HG03159 (cell line): ENCODE data around the gene ASF1A.

Source experiments
- ATAC-seq: cut with Tn5 transposase; IDR thresholded peaks from one replicate; pipeline ENCODE4 v1.9.1; 2021; ENCODE audit warnings: mild to moderate bottlenecking, moderate library complexity; ENCODE audit not compliant: unreplicated experiment

ASF1A gene

DNA sequence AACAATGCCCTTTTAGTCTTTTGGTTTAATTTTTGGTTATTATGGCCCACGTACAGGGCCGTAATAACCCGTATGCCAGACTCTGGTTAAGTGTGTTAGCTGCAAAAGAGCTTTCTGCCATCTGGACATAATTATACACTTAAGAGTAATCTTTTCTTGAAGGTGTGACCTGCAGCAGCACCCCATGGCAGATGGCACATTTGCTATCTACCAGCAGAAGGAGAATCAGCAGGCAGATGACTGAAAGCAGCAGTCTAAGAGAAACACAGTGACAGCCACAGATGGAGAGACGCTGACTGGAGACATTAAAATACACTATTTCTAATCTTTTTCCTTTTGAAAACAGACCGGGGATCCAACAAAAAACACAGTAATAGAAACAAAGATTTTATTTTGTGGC is 18.7 kb downstream of the ASF1A start:
- ATAC-seq = no peak

GRCh38 chr6:118913161-118913560 is 19.2 kb downstream of the ASF1A start:
- ATAC-seq = no peak

DNA sequence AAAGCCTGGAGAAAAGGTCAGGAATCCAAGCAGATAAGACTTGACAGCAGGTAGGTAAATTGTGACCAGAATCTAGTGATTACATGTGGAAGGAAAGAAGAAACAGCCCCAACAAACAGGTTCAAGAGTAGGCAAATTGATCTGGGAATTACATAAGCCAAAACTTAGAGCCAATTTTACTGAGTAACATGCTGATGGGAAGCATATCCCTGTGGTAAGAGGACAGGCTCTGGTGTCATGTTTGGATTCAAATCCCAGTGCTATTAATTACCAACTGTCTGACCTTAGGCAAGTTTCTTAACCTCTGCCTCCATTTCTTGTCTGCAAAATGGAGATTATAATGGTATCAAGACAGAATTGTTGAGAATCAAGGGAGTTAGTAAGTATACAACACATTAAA is 20.6 kb downstream of the ASF1A start:
- no peak for ATAC-seq

- ATAC-seq = no peak
Observed at GRCh38 chr6:118917546-118918328, 23.8 kb downstream of the ASF1A start.

DNA sequence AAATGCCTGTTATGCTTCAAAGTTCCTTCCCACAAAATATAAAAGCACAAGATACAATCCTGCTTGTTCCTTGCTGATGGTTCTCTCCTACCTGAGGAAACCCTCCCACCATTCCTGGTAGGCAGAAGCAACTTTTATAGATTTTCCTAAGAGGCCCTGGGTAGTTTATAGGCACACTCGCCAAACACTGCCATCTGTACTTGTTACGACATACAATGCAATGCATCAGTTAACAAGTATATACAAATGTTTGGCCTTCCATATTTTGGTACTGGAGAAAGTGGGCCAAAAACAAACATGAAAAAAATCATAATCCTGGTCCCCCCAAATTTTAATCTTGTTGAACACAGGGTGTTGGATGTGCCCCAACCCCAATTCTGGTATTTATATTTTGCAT is 24.4 kb downstream of the ASF1A start:
- ATAC-seq = no peak

- no peak for ATAC-seq
Observed at GRCh38 chr6:118921084-118921483, 27.1 kb downstream of the ASF1A start.

GRCh38 chr6:118923035-118923434 is 29.1 kb downstream of the ASF1A start:
- ATAC-seq = no peak

- no peak for ATAC-seq
Observed at GRCh38 chr6:118930680-118931079, 36.7 kb downstream of the ASF1A start.

DNA sequence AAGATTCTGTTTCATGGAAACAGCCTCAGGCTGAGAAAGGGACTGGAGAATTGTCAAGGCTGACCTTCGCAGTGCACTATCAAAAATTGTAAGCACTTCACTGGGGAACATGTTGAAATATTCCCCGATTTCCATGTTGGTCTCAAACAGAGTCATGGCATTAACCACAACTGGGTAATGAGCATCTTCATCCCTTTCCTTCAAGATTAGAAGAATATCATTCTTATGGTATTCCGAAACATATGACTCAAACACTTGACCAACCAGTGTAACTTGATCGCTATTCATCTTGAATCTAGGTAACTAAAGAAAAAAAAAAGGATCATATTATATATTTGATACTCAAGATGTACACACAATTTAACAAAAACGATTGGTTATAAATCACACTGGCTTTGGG is 37.5 kb downstream of the ASF1A start:
- ATAC-seq = no peak

GRCh38 chr6:118932421-118932820 is 38.5 kb downstream of the ASF1A start:
- ATAC-seq = no peak

- peak; percentile 1 for ATAC-seq
Observed at GRCh38 chr6:118933855-118934460, 40.0 kb downstream of the ASF1A start.

DNA sequence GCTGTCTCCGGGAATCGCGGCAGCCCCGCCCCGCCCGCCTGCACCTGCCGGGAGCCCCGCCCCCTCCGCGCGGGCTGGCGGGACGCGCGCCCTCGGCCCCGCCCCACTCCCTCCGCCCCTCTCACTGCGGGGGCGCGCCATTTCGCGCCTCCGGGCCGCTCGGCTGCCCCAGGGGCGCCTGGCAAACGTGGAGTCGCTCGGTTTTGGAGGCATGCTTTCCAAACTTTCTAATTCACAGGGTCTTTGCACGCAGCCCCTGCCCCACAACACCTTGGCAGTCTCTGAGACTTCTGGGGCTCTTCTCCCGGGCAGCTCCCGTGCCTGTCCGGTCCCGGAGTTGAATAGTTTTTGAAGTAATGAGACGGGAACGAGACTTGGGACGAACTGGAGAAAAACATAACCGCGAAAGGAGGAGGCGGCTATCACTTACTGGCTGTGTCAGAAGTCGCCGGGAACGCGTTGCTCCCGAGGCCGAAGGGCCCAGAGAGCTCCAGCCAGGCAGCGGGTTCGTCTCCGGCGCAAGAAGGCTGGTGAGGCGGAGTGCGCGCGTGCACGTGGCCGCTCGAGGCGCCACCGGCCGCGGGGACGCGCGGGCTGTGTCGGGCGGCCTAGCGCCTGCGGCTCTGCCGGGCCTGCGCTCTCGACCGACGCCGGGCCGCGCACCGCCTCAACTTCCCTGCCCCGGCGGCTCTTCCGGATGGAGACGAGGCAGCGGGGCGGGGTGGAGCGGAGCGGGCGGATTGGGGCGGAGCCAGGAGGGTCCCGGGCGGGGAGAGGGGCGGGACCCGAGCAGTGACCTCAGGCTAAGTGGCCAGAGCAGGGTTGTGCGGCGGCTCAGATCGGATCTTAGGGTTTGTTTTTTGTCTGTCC is 40.7 kb downstream of the ASF1A start, which contains the start of gene MCM9:
MCM9 (minus strand) TSS at position 699 of the 870 bp plus-strand sequence. CDS start 3,436 bp downstream, outside the sequence.
- peak; percentile 94 for ATAC-seq

DNA sequence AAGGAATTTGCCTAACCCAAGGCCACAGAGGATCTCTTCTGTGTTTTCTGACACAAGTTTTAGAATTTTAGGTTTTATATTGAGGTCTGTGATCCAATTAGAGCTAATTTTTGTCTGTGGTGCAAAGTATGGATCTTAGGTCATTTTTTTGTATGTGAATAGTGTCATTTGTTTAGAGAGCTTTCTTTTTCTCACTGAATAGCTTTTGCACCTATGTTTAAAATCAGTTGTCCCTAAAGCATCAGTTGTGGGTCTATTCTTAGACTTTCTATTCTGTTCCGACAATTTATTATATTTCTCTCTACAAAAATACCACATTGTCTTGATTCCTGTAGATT is 41.3 kb downstream of the ASF1A start:
- ATAC-seq = peak; percentile 11

GRCh38 chr6:118935978-118936703 is 42.2 kb downstream of the ASF1A start:
- no peak for ATAC-seq

- no peak for ATAC-seq
Observed at GRCh38 chr6:118939683-118940082, 45.7 kb downstream of the ASF1A start.

GRCh38 chr6:118940770-118941169 is 46.8 kb downstream of the ASF1A start:
- ATAC-seq = no peak

DNA sequence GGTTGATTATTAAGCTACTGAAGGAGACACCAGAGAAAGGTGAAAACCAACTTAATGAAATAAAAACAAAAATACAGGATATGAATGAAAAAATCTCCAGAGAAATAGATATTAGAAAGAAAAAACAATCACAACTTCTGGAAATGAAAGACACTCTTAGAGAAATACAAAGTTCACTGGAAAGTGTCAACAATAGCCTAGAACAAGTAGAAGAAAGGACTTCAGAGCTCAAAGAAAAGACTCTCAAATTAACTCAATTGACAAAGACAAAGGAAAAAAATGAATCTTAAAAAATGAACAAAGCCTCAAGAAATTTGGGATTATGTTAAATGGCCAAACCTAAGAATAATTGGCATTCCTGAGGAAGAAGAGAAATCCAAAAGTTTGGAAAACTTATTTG is 51.3 kb downstream of the ASF1A start:
- ATAC-seq = no peak

DNA sequence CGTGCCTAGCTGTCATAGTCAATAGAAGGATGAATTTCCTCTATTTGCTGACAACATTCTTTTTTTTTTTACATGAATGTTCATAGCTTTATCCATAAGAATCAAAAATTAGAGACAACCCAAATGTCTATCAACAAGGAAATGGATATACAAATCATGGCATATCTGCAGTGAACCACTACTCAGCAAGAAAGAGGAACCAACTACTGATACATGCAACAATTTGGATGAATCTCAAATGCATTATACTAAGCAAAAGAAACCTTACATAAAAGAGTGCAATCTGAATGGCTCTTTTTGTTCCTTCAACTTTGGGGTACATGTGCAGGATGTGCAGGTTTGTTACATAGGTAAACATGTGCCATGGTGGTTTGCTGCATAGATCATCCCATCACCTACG is 58.7 kb downstream of the ASF1A start:
- ATAC-seq = no peak

DNA sequence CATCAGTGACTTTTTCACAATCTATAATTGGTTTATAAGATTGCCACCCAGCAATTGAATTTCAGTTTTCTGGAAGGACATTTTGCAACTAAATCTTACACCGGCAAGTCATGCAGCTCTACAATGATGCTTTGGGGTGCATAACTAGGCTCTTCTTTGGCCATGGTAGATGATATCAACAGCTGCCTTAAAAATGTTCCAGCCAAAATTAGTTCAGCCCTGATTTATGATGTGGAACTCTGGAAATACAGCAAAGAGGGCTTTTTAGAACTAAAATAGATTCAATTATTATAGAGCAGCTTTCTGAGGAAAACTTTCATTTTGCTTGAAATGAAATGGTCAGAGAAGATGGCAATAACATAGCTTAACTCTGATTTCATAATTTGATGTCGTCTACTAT is 59.4 kb downstream of the ASF1A start:
- no peak for ATAC-seq
